HG02763 (cell line): ENCODE data around the gene RNF187.
A peak's percentile ranks its signal among the peaks of the same experiment; 100 is the strongest.
"Not testable (repeated sequence)": the region's sequence is repeated elsewhere in the genome, so short reads cannot be mapped to it uniquely, and the experiment has no call there.

Source experiments
- ATAC-seq: cut with Tn5 transposase; IDR thresholded peaks from one replicate; pipeline ENCODE4 v1.9.1; 2021; ENCODE audit warnings: mild to moderate bottlenecking, moderate library complexity; ENCODE audit not compliant: unreplicated experiment

RNF187 gene

DNA sequence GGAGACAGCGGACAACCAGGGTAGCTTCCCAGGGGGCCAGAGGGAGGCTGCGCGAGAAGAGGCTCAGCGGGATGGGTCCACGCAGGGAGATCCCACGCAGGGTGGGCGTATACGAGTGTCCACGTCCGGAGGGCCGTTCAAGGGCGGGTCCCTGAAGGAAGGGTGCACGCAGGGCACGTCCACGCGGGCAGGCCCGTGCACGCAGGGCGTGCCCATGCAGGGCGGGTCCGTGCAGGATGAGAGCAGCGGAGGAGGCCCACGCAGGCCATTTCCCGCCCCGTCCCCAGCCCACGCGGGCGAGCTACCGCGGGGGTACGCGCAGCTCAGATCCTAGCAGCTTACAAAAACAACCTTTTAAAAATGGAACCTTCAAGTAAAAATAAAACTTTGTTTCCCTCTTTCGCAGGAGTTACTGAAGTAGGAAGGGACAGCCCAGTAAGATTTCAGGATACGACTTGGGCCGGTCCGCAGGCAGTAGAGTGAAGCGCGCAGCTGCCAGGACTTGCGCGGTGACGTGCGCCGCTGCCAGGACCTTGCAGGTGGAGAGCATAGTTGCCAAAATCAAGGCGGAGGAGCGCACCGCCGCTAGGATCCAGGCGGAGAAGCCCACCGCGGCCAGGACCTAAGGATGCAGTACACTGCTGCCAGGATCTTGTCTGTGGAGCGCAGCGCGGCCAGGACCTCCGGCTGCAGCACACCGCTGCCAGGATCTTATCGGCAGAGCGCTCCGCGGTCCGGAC, 416 bp upstream of the RNF187 start:
- peak; percentile 62 for ATAC-seq

DNA sequence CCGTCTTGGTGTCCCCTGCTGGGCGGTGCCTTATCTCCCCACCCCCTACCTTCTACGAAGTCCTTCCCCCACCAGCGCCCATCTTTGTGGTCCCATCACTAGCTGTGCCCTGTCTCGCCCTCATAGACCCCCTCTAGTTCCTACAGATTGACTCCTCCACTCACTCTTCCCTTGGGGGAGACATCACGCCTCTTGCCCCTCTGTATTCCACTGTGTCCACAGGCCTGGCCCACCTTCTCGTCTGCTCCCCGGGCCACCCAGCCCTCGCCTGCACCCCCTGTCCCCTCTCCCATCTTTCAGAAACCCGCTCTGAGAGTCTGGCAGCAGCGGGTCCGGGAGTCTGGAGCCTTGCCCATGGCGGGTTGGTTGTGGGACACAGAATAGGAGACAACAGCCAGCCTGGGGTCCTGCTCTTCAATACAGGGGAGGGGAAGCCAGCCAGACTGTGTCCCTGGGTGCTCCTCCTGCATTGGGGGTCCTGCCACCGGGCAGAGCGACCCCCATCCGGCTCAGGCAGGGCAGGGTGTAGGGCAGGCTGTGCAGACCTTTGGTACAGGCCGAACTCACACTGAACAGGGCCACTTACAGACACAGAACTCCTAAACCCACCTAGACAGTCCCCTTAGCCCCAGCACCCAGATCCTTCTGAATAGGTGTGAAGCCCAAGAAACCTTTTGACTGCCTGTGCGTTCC, 1.1 kb downstream of the RNF187 start:
- no peak for ATAC-seq

GRCh38 chr1:228488818-228489674, 1.9 kb downstream of the RNF187 start:
- ATAC-seq, result no peak

- ATAC-seq, result no peak
Observed at GRCh38 chr1:228490120-228491078, 3.2 kb downstream of the RNF187 start.

DNA sequence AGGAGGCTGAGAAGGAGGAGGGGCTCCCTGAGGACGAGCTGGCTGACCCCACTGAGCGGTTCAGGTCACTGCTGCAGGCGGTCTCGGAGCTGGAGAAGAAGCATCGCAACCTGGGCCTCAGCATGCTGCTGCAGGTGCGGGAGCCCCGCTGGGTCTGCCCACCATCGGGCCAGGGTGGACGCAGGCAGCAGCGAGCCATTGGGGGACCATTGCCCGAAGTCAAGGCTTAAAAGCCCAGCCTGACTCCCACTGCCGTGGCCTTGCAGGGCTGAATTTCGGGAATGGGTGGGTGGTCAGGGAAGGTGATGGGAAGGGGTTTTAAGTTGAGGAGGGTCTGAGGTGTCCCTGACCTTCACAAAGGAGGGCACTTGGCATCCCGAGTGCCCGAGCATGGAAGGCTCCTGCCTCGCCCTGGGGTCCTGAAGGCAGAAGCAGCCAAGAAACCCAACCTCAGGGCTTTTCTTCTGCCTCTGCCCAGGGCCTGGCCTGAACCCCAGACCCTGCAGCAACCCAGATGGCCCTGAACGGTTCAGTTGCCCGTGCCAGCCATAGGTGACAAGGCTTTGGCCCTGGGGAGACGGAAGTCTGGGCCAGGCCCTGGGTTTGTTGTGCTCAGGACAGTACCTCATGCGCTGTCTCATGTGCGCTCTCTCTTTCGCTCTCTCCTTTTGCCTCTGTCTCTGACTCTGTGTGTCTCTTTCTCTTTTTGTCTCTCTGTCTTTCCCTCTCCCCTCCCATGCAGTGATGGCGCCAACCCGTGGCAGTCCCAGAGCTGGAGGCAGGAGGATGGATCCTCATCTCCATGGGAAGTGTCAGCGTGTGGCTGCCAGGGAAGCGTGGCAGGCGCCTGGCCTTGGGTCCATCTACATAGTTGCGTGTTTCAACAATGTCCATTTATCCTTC, 6.2 kb downstream of the RNF187 start:
- ATAC-seq, result no peak

- no peak for ATAC-seq
Observed at GRCh38 chr1:228494044-228494353, 6.8 kb downstream of the RNF187 start.

- no peak for ATAC-seq
Observed at GRCh38 chr1:228494391-228494790, 7.2 kb downstream of the RNF187 start.

GRCh38 chr1:228494970-228495853, 8.0 kb downstream of the RNF187 start:
- no peak for ATAC-seq

- ATAC-seq, result no peak
Observed at GRCh38 chr1:228496084-228496483, 8.9 kb downstream of the RNF187 start.

GRCh38 chr1:228496494-228496893, 9.3 kb downstream of the RNF187 start:
- no peak for ATAC-seq

DNA sequence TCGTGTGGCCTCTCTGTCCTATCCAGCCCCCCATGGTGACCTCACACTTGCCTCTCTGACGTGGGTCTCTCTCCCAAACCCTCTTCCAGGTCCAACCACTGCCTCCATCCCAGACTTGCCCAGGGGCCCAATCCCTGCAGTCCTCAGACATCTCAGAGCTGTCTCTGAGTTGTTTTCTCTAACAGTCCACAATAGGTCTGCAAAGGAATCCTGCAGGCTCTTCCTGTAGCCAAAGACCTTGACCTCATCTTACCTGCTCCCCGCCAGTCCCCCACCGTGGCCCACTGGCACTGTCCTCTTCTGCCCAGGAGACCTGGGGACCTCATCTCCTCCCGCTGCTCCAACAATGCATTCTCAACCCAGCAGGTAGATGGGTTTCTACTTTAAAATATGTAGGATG, 10.0 kb downstream of the RNF187 start:
- no peak for ATAC-seq

- no peak for ATAC-seq
Observed at GRCh38 chr1:228497817-228498216, 10.6 kb downstream of the RNF187 start.

DNA sequence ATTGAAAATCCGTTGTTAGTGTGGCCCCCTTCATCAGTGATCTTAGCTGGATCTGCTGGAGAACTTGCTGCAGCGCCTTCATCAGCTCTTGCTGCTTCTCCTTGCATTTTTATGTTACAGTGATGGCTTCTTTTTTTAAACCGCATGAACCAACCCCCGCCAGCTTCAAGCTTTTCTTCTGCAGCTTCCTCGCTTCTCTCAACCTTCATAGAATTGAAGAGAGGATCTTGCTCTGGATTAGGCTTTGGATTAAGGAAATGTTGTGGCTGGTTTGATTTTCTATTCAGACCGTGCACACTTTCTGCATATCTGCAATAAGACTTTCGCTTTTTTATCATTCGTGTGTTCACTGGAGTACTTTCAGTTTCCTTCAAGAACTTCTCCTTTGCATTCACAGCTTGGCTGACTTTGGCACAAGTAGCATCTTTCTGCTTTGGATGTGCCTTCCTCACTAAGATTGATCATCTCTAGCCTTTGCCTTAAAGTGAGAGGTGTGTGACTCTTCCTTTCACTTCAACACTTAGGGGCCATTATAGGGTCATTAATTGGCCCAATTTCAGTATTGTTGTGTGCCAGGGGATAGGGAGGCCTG, 13.1 kb downstream of the RNF187 start:
- ATAC-seq, result no peak

DNA sequence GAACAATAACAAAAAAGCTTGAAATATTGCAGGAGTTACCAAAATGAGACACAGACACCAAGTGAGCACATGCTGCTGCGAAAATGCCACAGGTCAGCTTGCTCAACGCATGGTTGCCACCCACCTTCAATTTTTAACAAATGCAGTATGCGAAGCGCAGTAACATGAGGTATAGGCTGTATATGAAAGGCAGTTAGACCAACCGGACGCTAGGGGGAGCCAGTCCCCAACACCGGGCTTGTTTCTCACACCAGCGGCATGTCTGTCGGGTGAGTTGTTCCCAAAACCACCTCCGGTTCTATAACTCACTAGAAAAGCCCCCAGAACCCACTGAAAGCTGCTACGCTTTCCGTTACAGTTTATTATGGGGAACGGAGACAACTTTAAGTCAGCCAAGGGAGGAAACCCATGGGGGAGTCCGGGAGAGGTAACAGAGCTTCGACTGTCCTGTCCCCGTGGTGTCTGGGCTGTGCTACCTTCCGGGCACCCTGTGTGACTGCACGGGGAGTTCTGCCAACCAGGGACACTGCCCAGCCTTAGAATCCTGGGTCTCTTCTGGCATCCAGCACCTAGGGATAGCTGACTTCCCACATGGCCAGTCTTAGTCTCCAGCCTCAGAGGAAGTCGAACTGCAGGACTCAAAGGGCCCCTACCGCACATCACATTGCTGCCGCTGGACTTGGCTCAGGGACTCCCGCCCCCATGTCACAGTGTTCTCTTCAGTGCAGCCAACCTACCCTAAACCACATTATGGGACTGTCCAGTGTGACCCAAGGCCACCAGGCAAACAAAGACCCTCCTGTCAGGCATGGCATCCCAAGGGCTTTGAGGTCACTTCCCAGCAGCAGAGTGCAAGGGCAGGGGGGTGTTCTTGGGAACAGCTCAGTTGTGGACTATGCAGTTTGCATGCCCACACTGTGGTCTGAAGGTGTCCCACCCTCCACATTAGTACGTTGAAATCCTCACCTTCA, 14.0 kb downstream of the RNF187 start:
- peak; percentile 95 for ATAC-seq

GRCh38 chr1:228502522-228502921, 15.3 kb downstream of the RNF187 start:
- no peak for ATAC-seq

GRCh38 chr1:228505944-228506343, 18.8 kb downstream of the RNF187 start:
- ATAC-seq, result not testable (repeated sequence)
